Neural progenitor cell (in vitro differentiated cells): ENCODE measurements around the gene C1orf21. TPM values are rescaled to one million over a fixed set of nuclear protein-coding genes. Genes with fewer than 3 reads are reported as not detected.

Experiments
- DNase-seq: peaks from one replicate; pipeline ENCODE4 v3.0.0-alpha.2; 2016; ENCODE audit warnings: low spot score
- H2AFZ ChIP-seq: fragments of 200-600 bp; sonication (generic); replicated peaks from 2 replicates; pipeline ENCODE4 v1.6.1; 2016; ENCODE audit warnings: antibody characterized with exemption
- H3F3A ChIP-seq: fragments of 200-600 bp; sonication (generic); 2 replicates; pipeline ENCODE4 v1.6.1; 2016; ENCODE audit warnings: antibody characterized with exemption, low read depth
- H3K27ac ChIP-seq: fragments of 200-600 bp; sonication (generic); 2 replicates; pipeline ENCODE4 v1.5.1; 2016; ENCODE audit warnings: mild to moderate bottlenecking
- H3K27me3 ChIP-seq: fragments of 200-600 bp; sonication (generic); 2 replicates; pipeline ENCODE4 v1.6.1; 2016; ENCODE audit warnings: mild to moderate bottlenecking, moderate library complexity
- H3K36me3 ChIP-seq: fragments of 200-600 bp; sonication (generic); 2 replicates; pipeline ENCODE4 v1.5.1; 2016
- H3K4me1 ChIP-seq: fragments of 200-600 bp; sonication (generic); 2 replicates; pipeline ENCODE4 v1.6.1; 2016; ENCODE audit warnings: mixed run types
- H3K4me2 ChIP-seq: fragments of 200-600 bp; sonication (generic); 2 replicates; pipeline ENCODE4 v1.6.1; 2016
- H3K4me3 ChIP-seq: fragments of 200-600 bp; sonication (generic); 2 replicates; pipeline ENCODE4 v1.5.1; 2016
- H3K79me2 ChIP-seq: fragments of 200-600 bp; sonication (generic); 2 replicates; pipeline ENCODE4 v1.6.1; 2016; ENCODE audit warnings: low read depth
- H3K9ac ChIP-seq: fragments of 200-600 bp; sonication (generic); 2 replicates; pipeline ENCODE4 v1.6.1; 2016
- H3K9me3 ChIP-seq: fragments of 200-600 bp; sonication (generic); 2 replicates; pipeline ENCODE4 v1.5.1; 2016; ENCODE audit warnings: low read depth
- H4K20me1 ChIP-seq: fragments of 200-600 bp; sonication (generic); 2 replicates; pipeline ENCODE4 v1.6.1; 2016; ENCODE audit warnings: low read depth
- H3K27ac Mint-ChIP-seq: 3 replicates; pipeline ENCODE4 v1.8.0; 2021; ENCODE audit warnings: mixed read lengths
- H3K27me3 Mint-ChIP-seq: 2 replicates; pipeline ENCODE4 v1.8.0; 2022; ENCODE audit warnings: low read depth, mild to moderate bottlenecking, inconsistent platforms, moderate library complexity, mixed read lengths; ENCODE audit not compliant: insufficient read depth
- H3K36me3 Mint-ChIP-seq: 3 replicates; pipeline ENCODE4 v1.8.0; 2021; ENCODE audit warnings: mixed read lengths
- H3K4me1 Mint-ChIP-seq: 3 replicates; pipeline ENCODE4 v1.8.0; 2021; ENCODE audit warnings: mixed read lengths
- H3K4me3 Mint-ChIP-seq: 3 replicates; pipeline ENCODE4 v1.8.0; 2021; ENCODE audit warnings: mild to moderate bottlenecking, moderate library complexity, mixed read lengths
- H3K9me3 Mint-ChIP-seq: 3 replicates; pipeline ENCODE4 v1.8.0; 2020; ENCODE audit warnings: mixed read lengths
- CTCF ChIP-seq: fragments of 200-600 bp; sonication (generic); IDR thresholded peaks from 2 replicates; pipeline ENCODE4 v1.5.1; 2017; ENCODE audit warnings: antibody characterized with exemption, mild to moderate bottlenecking
- EZH2 ChIP-seq: fragments of 200-600 bp; sonication (generic); IDR thresholded peaks from 2 replicates; pipeline ENCODE4 v1.6.1; 2017; ENCODE audit warnings: antibody characterized with exemption, mild to moderate bottlenecking, moderate library complexity
- EZH2phosphoT487 ChIP-seq: fragments of 200-600 bp; sonication (generic); IDR thresholded peaks from 2 replicates; pipeline ENCODE4 v1.6.1; 2017; ENCODE audit warnings: antibody characterized with exemption
- total RNA-seq: library from RNA; depleted of rRNA; stranded (reverse); fragments of >200 nt; gene quantifications from 2 replicates; pipeline ENCODE4 v1.2.3, GENCODE V29; 2015; ENCODE audit warnings: low replicate concordance

Gene C1orf21
- total RNA-seq, 1 donor from 2014 or later: 117 TPM

- Histone ChIP-seq H3K36me3 (no peaks in the 10 kb centered on the region), H3K9me3 (no peaks in the 10 kb centered on the region), H3K4me1 (peaks cover 16% of the 10 kb centered on the region), H3F3A (peaks cover 10% of the 10 kb centered on the region), H3K9ac (no peak overlapping the region), H3K27me3 (no peaks in the 10 kb centered on the region), H4K20me1 (peaks cover 24% of the 10 kb centered on the region), H3K79me2 (peaks cover 95% of the 10 kb centered on the region), H3K27ac (no peak overlapping the region), H3K4me3 (no peak overlapping the region), H2AFZ (no peak overlapping the region), H3K4me2 (no peak overlapping the region)
- Mint-ChIP-seq H3K9me3 (peaks cover 11% of the 10 kb centered on the region), H3K27me3 (peaks cover 2% of the 10 kb centered on the region), H3K4me1 (no peaks in the 10 kb centered on the region), H3K36me3 (peaks cover 13% of the 10 kb centered on the region), H3K27ac (no peak overlapping the region), H3K4me3 (no peak overlapping the region)
- DNase-seq: no peak
- no peak for TF ChIP-seq EZH2
- no peak for TF ChIP-seq CTCF
- no peak for TF ChIP-seq EZH2phosphoT487
These were observed 42.5 kb downstream of the C1orf21 start for GRCh38 chr1:184429335-184429734.

GRCh38 chr1:184433956-184434502, 47.2 kb downstream of the C1orf21 start:
- H3K4me1 Mint-ChIP-seq: no peaks in the 10 kb centered on the region
- Histone ChIP-seq H3F3A (no peaks in the 10 kb centered on the region), H3K9me3 (no peaks in the 10 kb centered on the region), H3K79me2 (peaks cover 95% of the 10 kb centered on the region), H3K36me3 (no peaks in the 10 kb centered on the region), H3K4me3 (no peak overlapping the region), H3K4me1 (no peaks in the 10 kb centered on the region), H3K9ac (no peak overlapping the region), H3K27ac (no peak overlapping the region), H3K4me2 (no peak overlapping the region), H3K27me3 (no peaks in the 10 kb centered on the region), H4K20me1 (peaks cover 5% of the 10 kb centered on the region), H2AFZ (no peak overlapping the region)
- H3K36me3 Mint-ChIP-seq: peaks cover 11% of the 10 kb centered on the region
- TF ChIP-seq EZH2 (no peak), CTCF (no peak), EZH2phosphoT487 (no peak)
- H3K27me3 Mint-ChIP-seq: peaks cover 2% of the 10 kb centered on the region
- H3K4me3 Mint-ChIP-seq: no peak overlapping the region
- DNase-seq: no peak
- H3K9me3 Mint-ChIP-seq: peaks cover 14% of the 10 kb centered on the region
- no peak overlapping the region for H3K27ac Mint-ChIP-seq

- H3K4me1 ChIP-seq: no peaks in the 10 kb centered on the region
- no peak overlapping the region for H3K27ac ChIP-seq
These were observed 50.5 kb downstream of the C1orf21 start for GRCh38 chr1:184437291-184437690.

More at GRCh38 chr1:184437291-184437690, 50.5 kb downstream of the C1orf21 start:
- no peak overlapping the region for H2AFZ ChIP-seq
- H4K20me1 ChIP-seq: peaks cover 9% of the 10 kb centered on the region
- Mint-ChIP-seq H3K4me3 (no peak overlapping the region), H3K27me3 (peaks cover 2% of the 10 kb centered on the region), H3K27ac (no peak overlapping the region), H3K9me3 (peaks cover 8% of the 10 kb centered on the region), H3K36me3 (peaks cover 6% of the 10 kb centered on the region), H3K4me1 (no peaks in the 10 kb centered on the region)
- no peaks in the 10 kb centered on the region for H3K36me3 ChIP-seq
- peaks cover 98% of the 10 kb centered on the region for H3K79me2 ChIP-seq
- no peak overlapping the region for H3K4me3 ChIP-seq
- H3K4me2 ChIP-seq: no peak overlapping the region
- H3K9ac ChIP-seq: no peak overlapping the region
- TF ChIP-seq EZH2phosphoT487: no peak
- no peak for TF ChIP-seq CTCF
- TF ChIP-seq EZH2: no peak
- no peak for DNase-seq
- no peaks in the 10 kb centered on the region for H3K9me3 ChIP-seq
- no peaks in the 10 kb centered on the region for H3K27me3 ChIP-seq
- no peaks in the 10 kb centered on the region for H3F3A ChIP-seq
